Upper lobe of left lung (tissue), 4 donors: ENCODE data around the gene RIC8B.

ENCODE experiments used
- CTCF ChIP-seq, 6 experiments: fragments of 450-650 bp in 4 of 6; fragments of 200-600 bp in 2 of 6; sonication (generic) in 2 of 6; IDR thresholded peaks; one replicate each; pipeline ENCODE4 v1.5.1; 2016 to 2019; ENCODE audit warnings: antibody characterized with exemption in 6 of 6
- POLR2A ChIP-seq, 4 donors: fragments of 450-650 bp; IDR thresholded peaks; one replicate each; pipeline ENCODE4 v1.5.1; 2016 to 2017; ENCODE audit warnings: antibody characterized with exemption in 4 of 4, mild to moderate bottlenecking in 2 of 4
- POLR2AphosphoS5 ChIP-seq, 2 donors: sonication (generic); formaldehyde crosslinking; IDR thresholded peaks; one replicate each; pipeline ENCODE4 v1.5.1; 2017; ENCODE audit warnings: antibody characterized with exemption in 2 of 2

GRCh38 chr12:106739815-106740530 is 34.5 kb upstream of the RIC8B start:
- no peak for TF ChIP-seq CTCF (IDR thresholded peaks at IDR 0.05)
- TF ChIP-seq POLR2A (IDR thresholded peaks at IDR 0.05): no peak
- no peak for TF ChIP-seq POLR2AphosphoS5 (IDR thresholded peaks at IDR 0.05)
